Spleen (tissue), 7 donors: ENCODE results near the gene FMN2.

Source experiments
- CTCF ChIP-seq, 11 experiments: fragments of 200-600 bp in 7 of 11; fragments of 450-650 bp in 4 of 11; sonication (generic) in 4 of 11; IDR thresholded peaks in 8 of 11; conservative IDR thresholded peaks in 3 of 11; 1 replicate in 7 of 11; 2 replicates in 4 of 11; pipeline versions ENCODE4 v1.4.0 to v1.8.0; 2016 to 2021; ENCODE audit warnings: antibody characterized with exemption in 11 of 11, inconsistent platforms in 4 of 11, mild to moderate bottlenecking in 1 of 11
- POLR2AphosphoS5 ChIP-seq, 3 donors: sonication (generic); formaldehyde crosslinking; IDR thresholded peaks; one replicate each; pipeline ENCODE4 v1.5.1; 2017; ENCODE audit warnings: antibody characterized with exemption in 3 of 3
- donor health status: DM: no; HTN: no; CAD: no; lungs with moderate emphysema.
- donor health status: DM: no; HTN: no; CAD: no.
- donor health status: DM: no; HTN: no; CAD: no.

GRCh38 chr1:240282061-240282830 lies 190.6 kb downstream of the FMN2 start:
- TF ChIP-seq CTCF (IDR thresholded peaks at IDR 0.05 in 8 of 11, conservative IDR thresholded peaks at IDR 0.05 in 3 of 11) (no peak), POLR2AphosphoS5 (IDR thresholded peaks at IDR 0.05) (no peak)
